Measurements from ENCODE around the gene OR14A2.
"Not testable (repeated sequence)": the region's sequence is repeated elsewhere in the genome, so short reads cannot be mapped to it uniquely, and the experiment has no call there.

OR14A2 gene

DNA sequence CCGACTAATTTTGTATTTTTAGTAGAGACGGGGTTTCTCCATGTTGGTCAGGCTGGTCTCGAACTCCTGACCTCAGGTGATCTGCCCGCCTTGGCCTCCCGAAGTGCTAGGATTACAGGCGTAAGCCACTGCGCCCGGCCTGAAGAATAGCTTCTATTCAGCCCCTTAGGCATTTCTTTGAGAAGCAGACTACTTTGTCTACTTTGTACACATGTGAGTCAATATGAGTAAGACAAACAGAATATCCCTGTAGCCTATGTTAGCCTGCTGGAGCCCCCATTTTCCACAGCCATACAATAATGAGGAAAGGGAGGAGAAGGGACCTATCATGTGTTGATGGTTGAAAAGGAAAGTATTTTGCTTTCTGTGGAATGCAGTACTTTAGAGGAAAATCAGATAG lies 37.3 kb downstream of the OR14A2 start:
- ATAC-seq (ENCODE audit: low read depth); H3K27me3 Mint-ChIP-seq; H3K36me3 Mint-ChIP-seq; DNase-seq (ENCODE audit: low spot score in 2 of 2); H3K9me3 Mint-ChIP-seq; H3K4me1 Mint-ChIP-seq; H3K4me3 Mint-ChIP-seq; H3K27ac Mint-ChIP-seq: not testable (repeated sequence)

DNA sequence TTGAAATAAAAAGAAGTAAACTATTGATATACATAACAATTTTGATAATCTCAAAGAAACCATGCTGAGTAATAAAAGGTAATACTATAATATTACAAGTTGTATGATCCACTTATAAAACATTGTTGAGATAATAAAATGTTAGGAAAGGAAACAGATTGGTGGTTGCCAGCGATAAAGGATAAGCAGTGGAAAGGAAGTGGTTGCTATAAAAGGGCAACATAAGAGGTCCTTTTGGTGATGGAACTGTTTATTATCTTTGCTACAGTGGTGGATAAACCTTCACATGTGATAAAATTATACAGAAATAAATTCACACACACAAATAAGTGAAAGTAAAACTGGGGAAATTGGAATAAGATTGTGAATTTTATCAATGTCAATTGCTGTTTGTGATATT lies 46.6 kb downstream of the OR14A2 start:
- Mint-ChIP-seq H3K9me3 (no peaks in the 10 kb centered on the region), H3K27ac (no peak overlapping the region), H3K27me3 (peaks cover 4% of the 10 kb centered on the region), H3K4me3 (no peak overlapping the region), H3K4me1 (no peaks in the 10 kb centered on the region), H3K36me3 (no peaks in the 10 kb centered on the region)
- DNase-seq (ENCODE audit: low spot score in 2 of 2) (no peak), ATAC-seq (ENCODE audit: low read depth) (no peak)

DNA sequence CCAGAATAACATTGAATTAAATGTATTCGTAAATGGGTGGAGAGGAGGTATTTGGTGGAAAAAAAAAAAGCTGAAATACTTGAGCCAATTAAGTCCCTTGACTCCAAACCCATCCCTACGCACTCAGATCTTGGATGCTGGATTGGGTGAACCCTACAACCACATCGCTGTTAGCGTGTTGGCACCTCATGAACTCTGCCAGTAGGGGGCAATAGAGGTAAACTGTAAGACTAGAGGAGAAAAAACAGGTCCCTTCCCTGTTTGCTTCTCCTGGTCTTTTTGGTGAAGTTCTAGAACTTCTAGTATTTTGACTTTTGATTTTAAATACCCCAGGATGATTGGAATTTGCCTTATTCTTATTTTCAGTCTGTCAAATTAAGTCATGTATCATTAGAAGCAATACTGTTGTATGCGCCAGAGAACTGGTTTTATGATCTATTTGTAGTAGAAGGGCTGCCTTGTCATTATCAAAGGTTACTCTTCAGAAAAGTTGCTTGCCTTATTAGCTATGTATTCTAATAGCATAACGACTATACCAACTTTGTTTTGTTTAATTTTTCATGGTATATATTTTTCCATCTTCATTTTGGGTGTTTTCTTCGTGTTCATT lies 66.5 kb downstream of the OR14A2 start:
- no peak for ATAC-seq (ENCODE audit: low read depth)
- H3K4me1 Mint-ChIP-seq: no peaks in the 10 kb centered on the region
- no peaks in the 10 kb centered on the region for H3K36me3 Mint-ChIP-seq
- no peak overlapping the region for H3K27ac Mint-ChIP-seq
- peak; percentile 14 to 27 for DNase-seq (ENCODE audit: low spot score in 2 of 2)
- H3K4me3 Mint-ChIP-seq: no peak overlapping the region
- H3K9me3 Mint-ChIP-seq: no peaks in the 10 kb centered on the region
- no peaks in the 10 kb centered on the region for H3K27me3 Mint-ChIP-seq

DNA sequence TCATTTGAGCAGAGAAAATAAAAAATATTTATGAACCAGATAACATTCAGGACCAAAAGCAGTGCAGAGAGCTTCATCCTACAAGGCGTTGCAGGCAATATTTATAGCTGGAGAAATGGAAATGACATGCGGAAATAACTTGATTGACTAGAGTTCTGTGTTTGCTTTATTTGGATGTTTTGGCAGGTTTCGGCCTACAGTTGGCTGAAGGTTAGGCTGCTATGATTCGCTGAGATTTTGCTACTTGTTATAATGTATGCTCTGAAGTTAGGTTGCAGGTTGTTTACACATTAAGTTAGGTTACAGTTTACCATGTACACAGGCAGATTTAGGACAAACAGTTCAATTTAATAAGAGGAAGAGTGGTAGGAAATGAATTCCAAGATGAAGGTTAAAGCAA lies 67.8 kb downstream of the OR14A2 start:
- Mint-ChIP-seq H3K4me1 (no peaks in the 10 kb centered on the region), H3K27ac (no peak overlapping the region), H3K9me3 (no peaks in the 10 kb centered on the region), H3K27me3 (no peaks in the 10 kb centered on the region), H3K36me3 (no peaks in the 10 kb centered on the region), H3K4me3 (no peak overlapping the region)
- no peak for DNase-seq (ENCODE audit: low spot score in 2 of 2)
- ATAC-seq (ENCODE audit: low read depth): no peak

DNA sequence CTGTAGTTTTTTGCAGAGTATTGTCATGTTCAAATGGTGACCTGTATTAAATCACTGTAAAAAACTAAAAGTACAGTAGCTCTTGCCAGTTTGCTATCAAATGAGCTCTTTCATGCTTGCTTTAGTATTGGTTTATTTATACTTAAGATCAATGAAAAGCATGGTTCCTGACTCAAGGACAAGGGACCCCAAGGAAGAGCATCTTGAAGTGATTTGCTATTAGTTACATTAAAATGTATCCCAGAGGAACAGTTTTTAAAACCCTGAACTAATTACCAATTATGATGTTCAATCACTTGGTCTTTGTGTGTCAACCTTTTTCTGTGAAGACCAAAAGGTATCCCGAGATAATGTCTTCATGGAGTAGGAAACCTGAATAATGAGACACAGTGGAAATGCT lies 68.3 kb downstream of the OR14A2 start, which contains the start of gene OR13G1:
Gene OR13G1, minus strand, starts transcription at position 101 of the 400 bp plus-strand sequence. CDS start 6,698 bp downstream, outside the sequence.
- H3K4me3 Mint-ChIP-seq: no peak within 1 kb of the TSS
- no peaks in the 10 kb centered on the region for H3K27me3 Mint-ChIP-seq
- H3K9me3 Mint-ChIP-seq: no peaks in the 10 kb centered on the region
- no peak within 1 kb of the TSS for H3K27ac Mint-ChIP-seq
- H3K4me1 Mint-ChIP-seq: no peaks in the 10 kb centered on the region
- H3K36me3 Mint-ChIP-seq: no peaks in the 10 kb centered on the region
- no peak for ATAC-seq (ENCODE audit: low read depth)
- no peak for DNase-seq (ENCODE audit: low spot score in 2 of 2)

All from memory B cell (primary cell).